Osteocyte (in vitro differentiated cells): ENCODE measurements around the gene TCIRG1. TPM values are rescaled to one million over a fixed set of nuclear protein-coding genes. Genes with fewer than 3 reads are reported as not detected.

Experiments used
- DNase-seq: peaks from one replicate; pipeline ENCODE4 v3.0.0; 2021; ENCODE audit warnings: mixed read lengths; ENCODE audit not compliant: unreplicated experiment; ENCODE audit errors: extremely low spot score
- H3K27ac Mint-ChIP-seq: one replicate; pipeline ENCODE4 v1.8.0; 2021; ENCODE audit warnings: mild to moderate bottlenecking, mixed read lengths; ENCODE audit not compliant: unreplicated experiment
- H3K27me3 Mint-ChIP-seq: one replicate; pipeline ENCODE4 v1.8.0; 2021; ENCODE audit warnings: mixed read lengths; ENCODE audit not compliant: unreplicated experiment
- H3K36me3 Mint-ChIP-seq: one replicate; pipeline ENCODE4 v1.8.0; 2021; ENCODE audit warnings: mixed read lengths; ENCODE audit not compliant: unreplicated experiment
- H3K4me1 Mint-ChIP-seq: one replicate; pipeline ENCODE4 v1.8.0; 2021; ENCODE audit warnings: mixed read lengths; ENCODE audit not compliant: unreplicated experiment
- H3K4me3 Mint-ChIP-seq: one replicate; pipeline ENCODE4 v1.8.0; 2021; ENCODE audit warnings: mild to moderate bottlenecking, moderate library complexity, mixed read lengths; ENCODE audit not compliant: unreplicated experiment
- H3K9me3 Mint-ChIP-seq: one replicate; pipeline ENCODE4 v1.8.0; 2021; ENCODE audit warnings: mixed read lengths; ENCODE audit not compliant: unreplicated experiment
- CTCF ChIP-seq: fragments of 200-600 bp; sonication (generic); IDR thresholded peaks from 2 replicates; pipeline ENCODE4 v1.5.0; 2021; ENCODE audit warnings: antibody characterized with exemption, mild to moderate bottlenecking, moderate library complexity
- microRNA-seq: library from miRNA; unstranded; fragments of <30 nt; microRNA quantifications from one replicate; pipeline ENCODE4 v1.1.0, GENCODE V29; 2020; ENCODE audit not compliant: unreplicated experiment
- total RNA-seq: library from RNA; stranded (reverse); gene quantifications from 2 replicates; pipeline ENCODE4 v1.2.1, GENCODE V29; 2021

The TCIRG1 gene
- total RNA-seq, 1 donor from 2014 or later: 53.0 TPM

GRCh38 chr11:68099474-68100405 is 60.9 kb downstream of the TCIRG1 start:
- Mint-ChIP-seq H3K4me1 (peaks cover 13% of the 10 kb centered on the region), H3K4me3 (no peak overlapping the region), H3K9me3 (no peaks in the 10 kb centered on the region), H3K27me3 (no peaks in the 10 kb centered on the region), H3K36me3 (peaks cover 10% of the 10 kb centered on the region), H3K27ac (peak overlapping the region; percentile 27)
- TF ChIP-seq CTCF: no peak
- no peak for DNase-seq

Small RNAs within 50 kb of the gene (microRNA-seq; reads per million reads assigned to microRNA genes)
- gene MIR4691 (not detected), gene MIR6753 (not detected), gene MIR7113 (not detected)

Other genes starting within 250 kb of the TCIRG1 start
- 26.0 and 29.3 TPM in 2 replicates for gene UNC93B1, start 34.9 kb upstream of the TCIRG1 start, total RNA-seq
- gene ALDH3B1, start 28.7 kb upstream of the TCIRG1 start, total RNA-seq: 4.7 and 6.5 TPM in 2 replicates
- gene NDUFS8, start 8.3 kb upstream of the TCIRG1 start, total RNA-seq: 134 and 143 TPM in 2 replicates
- 38.0 and 39.3 TPM in 2 replicates for gene CHKA, start 82.4 kb downstream of the TCIRG1 start, total RNA-seq
- 59.4 and 59.8 TPM in 2 replicates for gene KMT5B, start 174.3 kb downstream of the TCIRG1 start, total RNA-seq
- gene C11orf24, start 232.9 kb downstream of the TCIRG1 start, total RNA-seq: 70.1 and 80.9 TPM in 2 replicates